GM12874 (cell line): Measurements from ENCODE around the gene USP33.

Source experiments
- TF ChIP-seq, protein P1 (sequence below): IDR thresholded peaks from 2 replicates; pipeline ENCODE4 v1.5.1; 2011; ENCODE audit warnings: low read depth, mild to moderate bottlenecking, control low read depth, low read length, moderate library complexity; ENCODE audit not compliant: insufficient read depth

USP33 gene

DNA sequence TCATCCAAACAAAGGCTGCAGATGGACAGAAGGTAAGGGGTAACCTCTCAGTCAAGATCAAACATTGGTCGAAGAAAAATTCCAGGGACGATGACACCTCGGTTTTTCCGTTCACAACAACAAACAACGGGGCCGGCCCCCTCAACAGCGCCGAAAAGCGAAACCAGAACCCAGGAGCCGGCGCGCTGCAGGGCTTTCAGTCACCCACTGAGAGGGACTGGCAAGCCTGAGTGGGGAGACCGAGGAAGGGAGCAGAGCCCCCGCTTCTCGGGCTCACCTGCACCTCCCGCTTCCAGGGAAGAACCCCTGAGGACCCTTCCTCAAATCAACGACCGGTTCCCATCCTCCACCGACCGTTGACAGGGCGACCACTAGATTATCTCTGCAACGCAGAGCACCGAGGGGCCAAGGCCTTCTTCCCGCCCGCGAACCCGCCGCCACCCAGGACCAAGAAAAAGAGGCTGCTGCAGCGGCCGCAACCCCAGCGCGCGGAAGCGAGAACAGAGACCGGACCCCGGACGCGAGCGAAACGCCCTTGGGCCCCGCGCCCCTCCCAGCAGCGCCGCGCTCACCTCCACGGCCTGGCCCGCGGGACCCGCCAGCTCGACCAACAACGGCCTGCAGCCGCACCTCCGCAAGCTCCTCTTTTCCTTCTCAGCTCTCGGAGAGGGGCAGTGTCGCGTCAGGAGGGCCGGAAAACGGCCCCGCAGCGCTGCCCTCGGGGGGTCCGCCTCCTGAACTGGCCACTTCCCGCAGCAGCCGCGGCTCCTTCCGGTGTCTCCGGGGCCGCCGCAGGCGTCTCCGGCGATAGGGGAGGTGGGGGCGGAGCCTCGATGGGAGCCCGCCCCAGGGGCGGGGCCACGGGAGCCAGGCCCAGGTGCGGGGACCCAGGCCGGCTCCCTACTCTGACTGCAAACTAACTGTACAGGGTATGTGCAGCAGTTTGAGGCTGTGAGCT lies at the start of gene USP33:
Gene USP33 (minus strand): TSS at position 782 of the 958 bp plus-strand sequence. CDS start 18,155 bp downstream, outside the sequence.
- TF ChIP-seq, protein P1, sequence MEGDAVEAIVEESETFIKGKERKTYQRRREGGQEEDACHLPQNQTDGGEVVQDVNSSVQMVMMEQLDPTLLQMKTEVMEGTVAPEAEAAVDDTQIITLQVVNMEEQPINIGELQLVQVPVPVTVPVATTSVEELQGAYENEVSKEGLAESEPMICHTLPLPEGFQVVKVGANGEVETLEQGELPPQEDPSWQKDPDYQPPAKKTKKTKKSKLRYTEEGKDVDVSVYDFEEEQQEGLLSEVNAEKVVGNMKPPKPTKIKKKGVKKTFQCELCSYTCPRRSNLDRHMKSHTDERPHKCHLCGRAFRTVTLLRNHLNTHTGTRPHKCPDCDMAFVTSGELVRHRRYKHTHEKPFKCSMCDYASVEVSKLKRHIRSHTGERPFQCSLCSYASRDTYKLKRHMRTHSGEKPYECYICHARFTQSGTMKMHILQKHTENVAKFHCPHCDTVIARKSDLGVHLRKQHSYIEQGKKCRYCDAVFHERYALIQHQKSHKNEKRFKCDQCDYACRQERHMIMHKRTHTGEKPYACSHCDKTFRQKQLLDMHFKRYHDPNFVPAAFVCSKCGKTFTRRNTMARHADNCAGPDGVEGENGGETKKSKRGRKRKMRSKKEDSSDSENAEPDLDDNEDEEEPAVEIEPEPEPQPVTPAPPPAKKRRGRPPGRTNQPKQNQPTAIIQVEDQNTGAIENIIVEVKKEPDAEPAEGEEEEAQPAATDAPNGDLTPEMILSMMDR, result no peak

GRCh38 chr1:77803371-77803770 lies 43.7 kb upstream of the USP33 start:
- TF ChIP-seq, protein P1, result no peak

- TF ChIP-seq, protein P1, result no peak
Observed at GRCh38 chr1:77802026-77802425, 42.4 kb upstream of the USP33 start.

- TF ChIP-seq, protein P1, result no peak
Observed at GRCh38 chr1:77797991-77798390, 38.3 kb upstream of the USP33 start.

- TF ChIP-seq, protein P1, result no peak
Observed at GRCh38 chr1:77796695-77797405, 37.2 kb upstream of the USP33 start.

DNA sequence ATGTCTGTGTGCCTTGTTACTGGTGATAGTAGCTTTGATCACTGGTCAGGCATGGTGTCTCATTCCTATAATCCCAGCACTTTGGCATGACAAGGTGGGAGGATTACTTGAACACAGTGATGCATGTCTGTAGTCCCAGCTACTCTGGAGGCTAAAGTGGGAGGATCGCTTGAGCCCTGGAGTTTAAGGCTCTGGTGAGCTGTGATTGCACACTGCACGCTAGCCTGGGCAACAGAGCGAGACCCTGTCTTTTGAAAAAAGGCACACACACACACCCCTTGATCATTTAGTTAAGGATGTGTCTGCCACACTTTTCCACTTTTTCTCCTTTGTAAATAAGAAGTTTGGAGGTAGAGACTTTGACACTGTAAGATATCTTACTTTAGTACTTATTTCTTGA lies 34.9 kb upstream of the USP33 start:
- TF ChIP-seq, protein P1, result no peak

DNA sequence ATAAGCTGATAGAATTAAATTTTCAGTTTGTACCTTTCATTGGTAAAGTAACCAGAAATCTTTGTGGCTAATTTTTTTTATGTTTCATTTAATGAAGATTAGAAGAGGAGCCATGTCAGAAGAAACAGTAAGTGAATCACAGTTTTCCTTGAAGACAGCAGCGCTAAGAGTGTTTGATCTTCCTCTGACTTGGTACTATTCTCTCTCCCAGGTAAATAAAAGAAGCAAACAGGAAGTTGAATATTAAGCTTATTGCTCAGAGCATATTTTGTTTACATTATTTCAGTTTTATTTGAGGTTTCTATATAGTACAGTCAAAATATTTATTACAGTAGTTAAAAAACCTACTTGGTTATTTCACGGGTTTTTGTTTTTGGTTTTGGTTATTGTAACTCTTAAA lies 23.5 kb upstream of the USP33 start:
- TF ChIP-seq, protein P1, result no peak
